Measurements from ENCODE around the gene LAMA4. TPM values are rescaled to one million over a fixed set of nuclear protein-coding genes. Genes with fewer than 3 reads are reported as not detected.

The LAMA4 gene
- total and polyA plus RNA-seq, 2 of the 13 experiments (the other 11 are each of a cell fraction or from before 2014, with no cell fraction given), result not detected

GRCh38 chr6:112145080-112145573 is 109.2 kb downstream of the LAMA4 start (continued):
- TF ChIP-seq ZNF770 (CRISPR knock-in tag; IDR thresholded peaks at IDR 0.05) (no peak), ZNF580 (CRISPR knock-in tag; IDR thresholded peaks at IDR 0.05; ENCODE audit: borderline replicate concordance, low read depth) (no peak; the same call in 1 of the 2 replicates), KDM6A (CRISPR knock-in tag; IDR thresholded peaks at IDR 0.05; ENCODE audit: low read depth) (no peak), FLYWCH1 (CRISPR knock-in tag; IDR thresholded peaks at IDR 0.05) (no peak), ZNF292 (CRISPR knock-in tag; IDR thresholded peaks at IDR 0.05; ENCODE audit: borderline replicate concordance, low read depth) (peak; percentile 58; the same call in 1 of the 2 replicates), ZFP82 (CRISPR knock-in tag; IDR thresholded peaks at IDR 0.05; ENCODE audit: borderline replicate concordance) (no peak), KDM2A (CRISPR knock-in tag; IDR thresholded peaks at IDR 0.05; ENCODE audit: borderline replicate concordance, low read depth) (peak; percentile 52; the same call in 1 of the 2 replicates), ZNF383 (CRISPR knock-in tag; IDR thresholded peaks at IDR 0.05; ENCODE audit: borderline replicate concordance) (no peak), KDM4B (CRISPR knock-in tag; IDR thresholded peaks at IDR 0.05) (no peak), NFKBIZ (CRISPR knock-in tag; IDR thresholded peaks at IDR 0.05) (no peak), ERF (CRISPR knock-in tag; IDR thresholded peaks at IDR 0.05) (no peak), CHD2 (IDR thresholded peaks at IDR 0.05; ENCODE audit: low read depth, low read length) (no peak), SPEN (CRISPR knock-in tag; IDR thresholded peaks at IDR 0.05; ENCODE audit: low read depth) (peak; percentile 49; the same call in 1 of the 2 replicates), HOXA5 (CRISPR knock-in tag; IDR thresholded peaks at IDR 0.05) (no peak), ZNF577 (CRISPR knock-in tag; IDR thresholded peaks at IDR 0.05; ENCODE audit: borderline replicate concordance, low read depth) (no peak), ZNF503 (CRISPR knock-in tag; IDR thresholded peaks at IDR 0.05) (no peak), ZKSCAN5 (CRISPR knock-in tag; IDR thresholded peaks at IDR 0.05) (no peak), ZNF639 (CRISPR knock-in tag; conservative IDR thresholded peaks at IDR 0.05) (no peak), ATF7 (IDR thresholded peaks at IDR 0.05) (no peak), ATF7 (CRISPR knock-in tag; IDR thresholded peaks at IDR 0.05) (no peak), ZNF276 (CRISPR knock-in tag; IDR thresholded peaks at IDR 0.05; ENCODE audit: low read depth) (no peak), KLF16 (CRISPR knock-in tag; IDR thresholded peaks at IDR 0.05) (no peak)
